T1000 (cell line): ENCODE results near the gene MTA2.
A peak's percentile ranks its signal among the peaks of the same experiment; 100 is the strongest.

Experiments
- DNase-seq: peaks from one replicate; lab custom pipeline; 2025; ENCODE audit warnings: mixed read lengths; lab: John Stamatoyannopoulos, UW

Gene MTA2

DNA sequence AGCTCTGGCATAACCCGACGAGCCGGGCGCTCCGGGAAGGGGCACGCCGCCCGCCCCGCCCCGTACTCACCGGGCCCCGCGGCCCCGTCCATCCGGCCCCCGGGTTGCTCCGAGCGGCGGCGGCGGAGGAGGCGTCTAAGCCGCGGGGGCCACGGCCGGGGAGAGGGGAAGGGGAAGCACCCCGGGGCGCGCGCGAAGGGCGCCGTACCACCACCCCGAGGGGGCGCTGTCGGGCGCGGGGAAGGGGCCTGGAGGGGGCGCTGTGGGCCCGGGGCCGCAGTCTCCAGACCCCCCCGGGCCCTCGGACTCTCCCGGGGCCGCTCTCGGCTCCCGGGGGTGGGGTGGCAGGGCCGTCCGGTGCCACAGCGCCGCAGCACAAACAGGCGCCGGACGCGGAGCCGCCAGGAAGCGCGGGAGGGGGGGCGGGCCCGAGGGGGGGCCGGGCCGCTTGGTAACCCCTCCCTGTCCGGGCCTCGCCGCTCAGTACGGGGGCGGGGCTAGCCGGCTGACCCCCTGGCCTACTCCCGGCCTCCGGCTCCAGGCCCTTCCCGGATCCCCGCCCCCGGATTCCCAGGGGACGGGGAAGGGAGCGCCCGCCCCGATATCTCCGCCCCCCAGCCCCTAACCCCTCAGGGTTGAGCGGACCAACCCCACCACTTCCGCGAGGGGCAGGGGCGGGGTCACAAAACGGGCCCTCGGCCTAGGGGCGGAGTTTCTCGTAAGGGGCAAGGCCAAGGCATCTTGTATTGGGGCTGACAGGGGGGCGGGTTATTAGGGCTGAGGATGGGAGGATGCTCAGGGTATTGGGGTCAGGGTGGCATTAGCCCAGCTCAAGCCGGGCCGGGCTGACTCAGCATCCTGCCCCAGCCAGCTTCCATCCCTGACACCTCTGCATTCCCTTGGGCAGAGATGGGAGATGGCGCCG lies 11.0 kb upstream of the MTA2 start, which contains the start of the genes EML3 and ROM1:
Gene EML3, minus strand, starts transcription at position 410 of the 925 bp plus-strand sequence. Its CDS starts 318 bp downstream, at position 92.
Gene ROM1, plus strand, starts transcription at position 892 of the 925 bp plus-strand sequence. Its CDS starts 25 bp downstream, at position 917.
- DNase-seq, result peak; percentile 91

DNA sequence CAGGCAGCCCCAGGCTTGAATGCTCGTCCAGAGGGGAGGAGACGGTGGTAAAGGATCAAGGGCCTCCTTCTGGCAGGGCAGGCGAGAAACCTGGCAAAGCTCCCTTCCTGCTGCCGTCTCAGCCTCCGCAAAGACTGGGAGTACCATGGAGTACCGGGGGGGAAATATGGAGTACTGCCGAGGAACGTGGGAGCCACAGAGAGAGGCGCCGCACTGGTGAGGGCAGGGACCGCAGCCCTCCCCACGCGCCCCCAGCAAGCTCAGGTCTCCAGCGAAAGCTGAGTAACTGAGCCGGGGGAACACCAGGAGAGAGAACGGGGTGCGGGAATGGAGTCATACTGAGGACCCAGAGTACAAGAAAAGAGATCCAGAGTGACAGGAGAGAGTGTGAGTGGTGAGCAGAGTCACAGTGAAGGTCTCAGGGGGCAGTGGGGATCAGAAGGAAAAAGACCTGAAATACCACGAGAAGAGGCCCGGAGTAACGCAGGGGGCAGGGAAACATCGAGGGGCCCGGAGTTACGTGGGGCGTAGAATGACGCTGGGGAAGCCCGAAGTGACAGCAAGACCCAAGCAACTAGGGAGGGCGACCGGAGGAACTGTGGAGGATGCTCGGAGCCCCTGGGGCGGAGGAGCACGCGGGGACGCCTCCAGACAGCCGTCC lies 10.2 kb upstream of the MTA2 start:
- DNase-seq, result peak; percentile 20

GRCh38 chr11:62610814-62611704 lies 9.4 kb upstream of the MTA2 start:
- DNase-seq, result no peak

- DNase-seq, result no peak
These were observed 8.7 kb upstream of the MTA2 start for GRCh38 chr11:62610403-62610802.

DNA sequence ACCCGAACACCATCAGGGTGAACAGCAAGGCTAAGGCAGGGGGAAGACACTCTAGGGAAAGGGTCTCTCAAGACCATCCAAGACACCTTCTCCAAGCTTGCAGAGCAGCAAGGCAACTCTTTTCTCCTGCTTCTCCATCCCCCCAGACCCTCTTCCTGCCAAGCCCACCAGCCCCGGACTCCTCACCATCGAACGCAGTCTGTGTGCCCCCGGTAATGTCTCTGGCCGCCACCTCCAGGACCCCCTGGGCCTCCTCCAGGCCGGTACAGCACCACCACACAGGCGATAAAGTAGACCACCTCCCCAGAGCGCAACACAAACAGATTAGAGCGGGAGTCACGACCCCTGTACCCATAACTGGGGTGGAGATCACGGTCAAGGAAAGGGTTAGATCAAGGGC lies 7.1 kb upstream of the MTA2 start:
- no peak for DNase-seq

DNA sequence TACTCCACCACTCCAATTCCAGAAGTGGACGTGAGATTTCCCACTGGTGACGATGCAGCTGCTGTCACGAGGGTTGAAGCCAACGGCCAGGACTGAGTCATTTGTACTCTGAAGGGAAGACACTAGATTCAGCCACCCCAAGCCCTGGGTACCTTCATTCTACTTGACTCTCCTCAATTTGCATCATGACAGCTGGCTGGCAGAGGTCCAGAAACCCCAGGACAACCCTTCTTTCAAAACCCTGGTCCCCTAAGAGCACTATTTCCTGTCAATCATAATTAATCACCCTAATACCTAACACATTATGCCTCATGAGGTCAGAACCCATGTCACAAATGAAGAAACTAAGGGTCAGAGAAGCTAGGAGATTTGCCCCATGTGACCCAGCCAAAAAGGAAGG lies 6.0 kb upstream of the MTA2 start:
- no peak for DNase-seq

DNA sequence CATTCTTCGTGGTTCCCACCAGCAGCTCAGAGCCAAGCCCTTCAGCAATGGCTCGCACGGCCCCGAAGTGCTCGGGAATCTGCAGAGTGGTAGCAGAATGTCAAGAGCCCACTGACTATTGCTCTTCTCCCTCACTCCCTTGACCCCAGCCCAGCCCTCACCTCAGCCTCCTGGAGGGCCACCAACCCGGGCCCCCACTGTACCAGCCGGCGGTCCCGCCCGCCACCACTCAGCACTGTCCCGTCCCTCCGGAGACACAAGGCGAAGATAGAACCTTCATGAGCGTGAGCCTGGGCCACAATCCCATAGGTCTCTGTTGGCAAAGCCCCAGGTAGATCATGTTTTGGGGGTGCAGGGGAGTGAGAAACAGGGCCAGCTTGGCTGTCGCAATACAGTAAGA lies 4.2 kb upstream of the MTA2 start:
- DNase-seq, result no peak

GRCh38 chr11:62605467-62605866 lies 3.8 kb upstream of the MTA2 start:
- DNase-seq, result no peak

DNA sequence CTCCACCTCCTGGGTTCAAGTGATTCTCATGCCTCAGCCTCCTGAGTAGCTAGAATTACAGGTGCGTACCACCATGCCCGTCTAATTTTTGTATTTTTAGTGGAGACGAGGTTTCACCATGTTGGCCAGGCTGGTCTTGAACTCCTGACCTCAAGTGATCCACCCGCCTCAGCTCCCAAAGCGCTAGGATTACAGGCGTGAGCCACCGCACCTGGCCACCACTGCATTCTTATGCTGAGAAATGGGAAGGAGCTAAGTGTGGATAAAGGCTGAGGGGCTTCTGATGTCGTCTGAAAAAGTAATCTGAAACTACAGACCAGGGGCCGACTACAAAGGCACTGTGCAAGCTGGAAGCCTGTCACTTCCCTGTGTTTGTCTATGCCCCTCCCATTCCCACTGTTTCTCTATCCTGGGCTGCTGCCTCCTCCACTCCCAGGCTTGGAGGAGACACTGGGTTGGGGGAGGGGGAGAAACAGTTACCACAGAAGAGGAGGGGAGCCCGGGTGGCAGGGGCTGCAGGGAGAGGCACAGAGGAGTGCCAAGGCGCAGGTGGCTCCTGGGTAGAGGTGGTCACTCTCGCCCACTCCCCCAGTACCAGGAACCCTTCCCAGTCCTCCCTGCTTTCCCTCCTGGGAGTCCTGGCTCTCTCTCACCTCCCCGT lies 2.9 kb upstream of the MTA2 start:
- DNase-seq, result no peak

- DNase-seq, result no peak
These were observed 2.2 kb upstream of the MTA2 start for GRCh38 chr11:62603776-62604299.

DNA sequence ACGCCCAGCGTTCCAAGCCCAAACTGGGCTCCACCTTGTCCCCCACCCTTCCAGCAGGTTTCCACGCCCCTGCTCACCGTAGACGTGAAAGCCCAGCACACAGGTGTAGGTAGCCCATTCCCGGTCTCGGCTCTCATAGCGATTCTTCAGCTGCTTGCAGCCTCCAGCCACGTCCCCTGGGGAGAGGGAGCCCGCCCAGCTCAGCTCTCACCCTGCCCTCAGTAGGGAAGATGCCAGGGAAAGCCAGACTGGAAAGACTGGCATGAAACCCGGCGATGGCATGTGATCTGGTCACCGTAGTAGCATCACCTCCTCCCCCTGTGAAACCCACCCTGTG lies 1.4 kb upstream of the MTA2 start:
- no peak for DNase-seq

- peak; percentile 61 for DNase-seq
These were observed 741 bp upstream of the MTA2 start for GRCh38 chr11:62602141-62603071.

GRCh38 chr11:62601122-62601371 lies 618 bp downstream of the MTA2 start:
- DNase-seq, result no peak

DNA sequence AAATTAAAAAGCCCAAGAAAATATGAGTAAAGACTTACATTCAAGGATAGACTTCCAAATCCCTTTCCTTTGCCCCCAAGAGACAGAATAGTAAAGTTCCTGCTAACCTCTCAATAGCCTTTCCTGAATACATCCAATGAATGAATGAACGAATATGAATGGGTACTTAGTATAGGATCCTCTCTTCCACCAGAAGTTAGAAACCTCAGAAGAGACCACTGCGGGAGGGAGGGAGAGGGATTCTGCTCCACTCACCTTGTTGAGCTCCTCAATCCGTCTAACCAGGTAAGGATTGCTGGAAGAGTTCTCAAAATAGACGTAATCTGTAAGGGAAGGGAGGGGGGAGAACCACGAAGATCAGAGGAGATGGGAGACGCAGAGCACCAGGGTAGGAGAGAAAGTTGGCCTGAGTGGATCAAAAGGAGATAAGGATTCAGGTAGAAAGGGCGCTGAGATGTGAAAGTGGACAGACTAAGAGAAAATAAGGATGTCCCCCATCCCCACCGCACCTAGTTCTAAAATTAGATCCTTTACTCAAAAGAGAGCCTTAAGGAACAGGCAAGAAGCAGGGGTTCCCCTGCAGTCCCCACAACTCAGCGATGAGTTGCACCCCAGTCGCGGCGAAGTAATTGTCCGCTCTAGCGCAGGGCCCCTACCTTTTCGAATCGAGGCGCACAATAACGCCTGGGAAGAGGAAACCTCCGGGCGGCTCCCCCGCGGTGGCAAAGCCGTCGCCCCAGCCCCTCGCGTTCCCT lies 1.1 kb downstream of the MTA2 start:
- no peak for DNase-seq

DNA sequence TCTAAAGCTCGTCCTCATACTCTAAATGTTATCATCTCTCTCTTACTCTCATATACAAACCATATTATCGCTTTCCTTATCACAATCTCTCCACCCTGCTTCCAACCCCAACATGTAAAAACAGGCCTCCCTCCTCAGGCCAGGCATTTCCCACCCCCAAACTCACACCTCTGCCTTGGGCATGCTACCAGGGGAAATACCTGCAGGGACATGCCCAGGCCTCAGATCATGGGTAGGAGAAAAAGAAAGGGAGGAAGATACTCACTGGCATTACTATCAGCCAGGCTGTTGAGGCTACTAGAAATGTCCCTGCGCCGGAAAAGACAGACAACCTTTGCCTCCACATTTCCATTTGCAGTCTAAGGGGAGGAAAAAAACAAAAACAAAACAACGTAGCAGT lies 1.8 kb downstream of the MTA2 start:
- DNase-seq, result no peak

GRCh38 chr11:62599069-62599696 lies 2.5 kb downstream of the MTA2 start:
- peak; percentile 93 for DNase-seq

- DNase-seq, result no peak
These were observed 6.5 kb downstream of the MTA2 start for GRCh38 chr11:62595124-62595523.

DNA sequence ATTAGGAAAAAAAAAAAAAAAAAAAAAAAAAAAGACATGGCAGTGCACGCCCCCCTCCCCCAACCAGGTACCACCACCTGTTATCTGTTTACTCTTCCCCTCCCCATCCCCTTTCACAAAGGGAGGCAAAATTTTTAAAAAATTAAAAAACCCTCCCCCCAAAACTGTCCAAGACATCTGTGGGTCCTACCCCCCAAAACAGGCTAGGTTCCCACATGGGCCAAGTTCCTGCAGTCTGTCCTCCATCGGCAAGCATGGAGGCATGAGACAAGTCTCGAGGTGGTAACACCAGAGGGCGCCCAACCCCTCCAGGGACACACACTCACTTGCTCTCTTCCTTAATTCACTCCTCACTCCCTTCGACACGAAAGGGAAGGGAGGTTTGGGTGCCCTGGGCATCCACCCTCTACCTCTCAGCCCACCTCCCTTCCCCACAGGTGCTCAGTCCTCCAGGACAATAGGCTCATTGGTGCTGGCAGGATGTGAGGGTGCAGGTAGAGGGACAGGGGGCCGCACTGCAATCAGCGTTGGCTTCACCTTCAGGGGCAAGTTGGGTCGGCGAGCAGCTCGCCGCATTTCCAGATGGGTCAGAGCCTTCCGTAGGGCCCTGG lies 8.1 kb downstream of the MTA2 start:
- peak; percentile 46 for DNase-seq

GRCh38 chr11:62592989-62593421 lies 8.7 kb downstream of the MTA2 start:
- DNase-seq, result no peak
